Gastrocnemius medialis (tissue), 4 donors: ENCODE measurements around the gene THBD. TPM values are rescaled to one million over a fixed set of nuclear protein-coding genes. Genes with fewer than 3 reads are reported as not detected.

Experiments
- ATAC-seq, 2 donors: fragments of 150-250 bp; one replicate each; pipeline ENCODE4 v1.9.1; 2016
- DNase-seq, 2 donors: peaks; one replicate each; pipeline ENCODE4 v3.0.0-alpha.2; 2019
- H3K27ac ChIP-seq, 4 donors: fragments of 200-600 bp; sonication (generic); 1 replicate in 1 of 4; 2 replicates in 3 of 4; pipeline ENCODE4 v1.5.1; 2016 to 2018; ENCODE audit warnings: mild to moderate bottlenecking in 2 of 4, moderate library complexity in 1 of 4
- H3K27me3 ChIP-seq, 3 donors: fragments of 200-600 bp; sonication (generic) in 2 of 3; 1 replicate in 1 of 3; 2 replicates in 2 of 3; pipeline versions ENCODE4 v1.5.1 to v1.6.0; 2016 to 2019; ENCODE audit warnings: mild to moderate bottlenecking in 1 of 3, moderate library complexity in 1 of 3
- H3K36me3 ChIP-seq, 2 donors: fragments of 200-600 bp; sonication (generic) in 1 of 2; one replicate each; pipeline ENCODE4 v1.5.1; 2017 to 2018
- H3K4me1 ChIP-seq, 2 donors: fragments of 200-600 bp; sonication (generic) in 1 of 2; one replicate each; pipeline ENCODE4 v1.5.1; 2016 to 2017; ENCODE audit warnings: mild to moderate bottlenecking in 2 of 2
- H3K4me3 ChIP-seq, 4 donors: fragments of 200-600 bp; sonication (generic) in 3 of 4; 1 replicate in 1 of 4; 2 replicates in 3 of 4; pipeline ENCODE4 v1.5.1; 2016 to 2019; ENCODE audit warnings: mild to moderate bottlenecking in 2 of 4
- H3K9me3 ChIP-seq, 3 donors: fragments of 200-600 bp; sonication (generic) in 2 of 3; 1 replicate in 1 of 3; 2 replicates in 2 of 3; pipeline ENCODE4 v1.5.1; 2016 to 2019
- CTCF ChIP-seq, 5 experiments: fragments of 450-650 bp in 3 of 5; fragments of 200-600 bp in 2 of 5; sonication (generic) in 2 of 5; IDR thresholded peaks in 4 of 5; conservative IDR thresholded peaks in 1 of 5; 1 replicate in 4 of 5; 2 replicates in 1 of 5; pipeline ENCODE4 v1.5.1; 2016 to 2019; ENCODE audit warnings: antibody characterized with exemption in 5 of 5, mild to moderate bottlenecking in 3 of 5, moderate library complexity in 3 of 5
- POLR2A ChIP-seq, 2 donors: fragments of 450-650 bp; IDR thresholded peaks; one replicate each; pipeline ENCODE4 v1.6.1; 2017; ENCODE audit warnings: antibody characterized with exemption in 2 of 2, mild to moderate bottlenecking in 2 of 2, moderate library complexity in 2 of 2
- in situ Hi-C, 4 donors: fragments of 200-750 bp; cut with MboI; loops; one replicate each; pipeline versions ENCODE4 v1.15.0 to v1.8.0; 2017; ENCODE audit warnings: low sequenced_read_pairs in 4 of 4
- intact Hi-C: fragments of 100-400 bp; cut with DNase I; formaldehyde crosslinking; loops from one replicate; pipeline ENCODE4 v1.15.1; 2023; ENCODE audit warnings: low total_unique reads
- total RNA-seq, 4 donors: library from RNA; depleted of rRNA; stranded (reverse); fragments of >200 nt; gene quantifications; one replicate each; pipeline versions ENCODE4 v1.1.0 to v1.2.3, GENCODE V29; 2016

The THBD gene
- total RNA-seq, 4 donors from 2014 or later: 9.0 to 25.7 (median 17.5) TPM

DNA sequence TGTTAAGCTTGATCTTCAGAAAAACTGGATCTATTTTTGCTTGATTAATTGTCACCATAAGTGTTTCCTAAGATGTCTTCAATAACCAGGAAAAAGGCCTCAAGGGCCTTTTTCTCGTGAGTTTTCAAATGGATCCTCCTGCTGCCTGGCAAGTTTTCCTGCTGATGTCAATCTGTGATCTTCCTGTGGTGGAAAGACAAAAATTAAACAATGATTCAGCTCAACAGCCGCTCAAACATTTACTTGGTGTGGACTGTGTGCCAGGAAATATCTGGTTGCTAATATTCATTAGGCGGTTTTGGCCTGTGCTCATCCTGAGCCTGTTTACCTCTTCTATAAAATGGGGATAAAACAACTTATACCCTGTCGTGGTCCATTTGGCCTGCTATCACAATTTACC is 49.7 kb downstream of the THBD start:
- Histone ChIP-seq H3K27ac (no peak overlapping the region), H3K4me1 (no peaks in the 10 kb centered on the region), H3K27me3 (no peaks in the 10 kb centered on the region), H3K4me3 (no peak overlapping the region), H3K9me3 (no peaks in the 10 kb centered on the region), H3K36me3 (no peaks in the 10 kb centered on the region)
- ATAC-seq: no peak
- in situ Hi-C loops: loop anchor here in 1 of 4 donors (25.0 kb wide), 2 partner anchors 87 to 687 kb away; no protein-coding TSS in a partner anchor
- no peak for DNase-seq
- intact Hi-C loops: loop anchor here (10.0 kb wide), 1 partner anchor 55 kb away; no protein-coding TSS in a partner anchor
- TF ChIP-seq POLR2A (IDR thresholded peaks at IDR 0.05) (no peak), CTCF (IDR thresholded peaks at IDR 0.05 in 4 of 5, conservative IDR thresholded peaks at IDR 0.05 in 1 of 5) (no peak)

DNA sequence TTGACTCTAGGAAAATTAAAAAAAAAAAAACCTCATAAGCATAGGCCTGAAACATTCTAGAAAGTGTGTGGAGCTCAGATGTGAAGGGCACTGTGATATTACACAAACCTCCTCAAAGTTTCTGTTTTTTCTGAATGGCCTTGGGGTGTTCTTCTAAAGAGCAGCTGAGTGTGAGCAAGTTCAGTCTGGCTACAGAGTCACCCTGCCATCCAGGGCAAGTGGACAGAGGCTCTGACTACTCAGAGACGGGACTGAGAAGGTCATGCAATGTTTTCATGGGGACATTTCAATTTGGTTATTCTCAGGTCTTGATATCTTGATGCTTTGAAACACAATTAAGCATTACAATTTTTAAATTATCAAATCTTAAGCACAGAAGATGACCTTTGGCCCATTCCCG is 51.0 kb downstream of the THBD start:
- no peak for ATAC-seq
- Histone ChIP-seq H3K9me3 (no peaks in the 10 kb centered on the region), H3K27me3 (no peaks in the 10 kb centered on the region), H3K4me1 (no peaks in the 10 kb centered on the region), H3K27ac (no peak overlapping the region), H3K36me3 (no peaks in the 10 kb centered on the region), H3K4me3 (no peak overlapping the region)
- intact Hi-C loops: no loop called here
- no peak for DNase-seq
- in situ Hi-C loops: loop anchor here in 1 of 4 donors (25.0 kb wide), 1 partner anchor 686 kb away; no protein-coding TSS in a partner anchor
- TF ChIP-seq CTCF (IDR thresholded peaks at IDR 0.05 in 4 of 5, conservative IDR thresholded peaks at IDR 0.05 in 1 of 5) (no peak), POLR2A (IDR thresholded peaks at IDR 0.05) (no peak)

DNA sequence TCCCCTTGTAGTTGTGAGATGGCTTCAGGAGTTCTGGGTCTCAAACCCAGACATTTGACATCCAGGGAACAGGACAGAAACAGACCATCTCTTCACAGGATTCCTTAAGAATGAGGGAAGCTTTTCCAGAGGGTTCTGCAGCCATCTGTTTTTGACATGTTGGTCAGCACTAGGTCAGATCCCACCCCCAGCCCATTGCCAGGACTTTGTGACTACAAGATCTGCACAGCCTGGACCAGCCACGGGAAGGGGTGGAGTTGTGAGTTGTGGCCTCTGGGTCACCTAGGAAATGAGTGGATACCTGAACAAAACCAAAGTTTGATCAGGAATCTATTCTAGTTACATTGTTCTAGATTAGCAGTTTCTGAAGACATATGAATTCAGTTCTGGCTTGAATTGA is 53.5 kb downstream of the THBD start:
- no peaks in the 10 kb centered on the region for H3K4me1 ChIP-seq
- ATAC-seq (no peak), DNase-seq (no peak)
- in situ Hi-C loops: loop anchor here in 1 of 4 donors (25.0 kb wide), 1 partner anchor 684 kb away; no protein-coding TSS in a partner anchor
- H3K4me3 ChIP-seq: no peak overlapping the region
- H3K27me3 ChIP-seq: no peaks in the 10 kb centered on the region
- H3K36me3 ChIP-seq: no peaks in the 10 kb centered on the region
- H3K9me3 ChIP-seq: no peaks in the 10 kb centered on the region
- H3K27ac ChIP-seq: no peak overlapping the region
- TF ChIP-seq CTCF (IDR thresholded peaks at IDR 0.05 in 4 of 5, conservative IDR thresholded peaks at IDR 0.05 in 1 of 5) (no peak), POLR2A (IDR thresholded peaks at IDR 0.05) (no peak)
- intact Hi-C loops: no loop called here

Other genes with a start within 250 kb of the THBD start
- gene SSTR4, start 14.4 kb downstream of the THBD start, total RNA-seq: not detected
- 10 to 100 TPM; 17.3 to 22.2 (median 21.1) TPM for gene CD93, start 36.7 kb upstream of the THBD start, total RNA-seq